ENCODE data around the gene KHDC4. TPM values are rescaled to one million over a fixed set of nuclear protein-coding genes. Genes with fewer than 3 reads are reported as not detected.

The KHDC4 gene
- total RNA-seq, 4 donors from 2014 or later: 30.9 to 62.0 (median 39.5) TPM

- TF ChIP-seq CTCF (IDR thresholded peaks at IDR 0.05; ENCODE audit: low read depth): no peak
Measured at GRCh38 chr1:155920717-155921116, 13.5 kb downstream of the KHDC4 start.

GRCh38 chr1:155919801-155920200, 14.4 kb downstream of the KHDC4 start:
- no peak for TF ChIP-seq CTCF (IDR thresholded peaks at IDR 0.05; ENCODE audit: low read depth)

- TF ChIP-seq CTCF (IDR thresholded peaks at IDR 0.05; ENCODE audit: low read depth): no peak
Measured at GRCh38 chr1:155918660-155919059, 15.6 kb downstream of the KHDC4 start.

- no peak for TF ChIP-seq CTCF (IDR thresholded peaks at IDR 0.05; ENCODE audit: low read depth)
Measured at GRCh38 chr1:155913969-155914757, 20.1 kb downstream of the KHDC4 start.

GRCh38 chr1:155912056-155912536, 22.1 kb downstream of the KHDC4 start:
- no peak for TF ChIP-seq CTCF (IDR thresholded peaks at IDR 0.05; ENCODE audit: low read depth)

GRCh38 chr1:155911156-155912055, 22.8 kb downstream of the KHDC4 start, which contains the start of gene RIT1:
RIT1 (minus strand) TSS chr1:155911349; CDS start chr1:155910761, 588 bp downstream.
- no peak for TF ChIP-seq CTCF (IDR thresholded peaks at IDR 0.05; ENCODE audit: low read depth)

GRCh38 chr1:155910621-155911121, 23.5 kb downstream of the KHDC4 start:
- TF ChIP-seq CTCF (IDR thresholded peaks at IDR 0.05; ENCODE audit: low read depth): no peak
